Measurements from ENCODE around the gene TMEM109. TPM values are rescaled to one million over a fixed set of nuclear protein-coding genes. Genes with fewer than 3 reads are reported as not detected.
A peak's percentile ranks its signal among the peaks of the same experiment; 100 is the strongest.
"Not testable (repeated sequence)": the region's sequence is repeated elsewhere in the genome, so short reads cannot be mapped to it uniquely, and the experiment has no call there.

The TMEM109 gene
- total RNA-seq, 2 donors from 2014 or later = 35.0 to 53.4 TPM

GRCh38 chr11:60902625-60903024 lies 11.3 kb upstream of the TMEM109 start:
- no peak overlapping the region for H3K4me3 ChIP-seq
- H3K9me3 ChIP-seq = no peaks in the 10 kb centered on the region
- intact Hi-C loops (cut with DNase I) = no loop called here
- H3K9ac ChIP-seq (ENCODE audit: low read depth in 2 of 2, low read length in 2 of 2) = no peak overlapping the region
- TF ChIP-seq, protein P1, sequence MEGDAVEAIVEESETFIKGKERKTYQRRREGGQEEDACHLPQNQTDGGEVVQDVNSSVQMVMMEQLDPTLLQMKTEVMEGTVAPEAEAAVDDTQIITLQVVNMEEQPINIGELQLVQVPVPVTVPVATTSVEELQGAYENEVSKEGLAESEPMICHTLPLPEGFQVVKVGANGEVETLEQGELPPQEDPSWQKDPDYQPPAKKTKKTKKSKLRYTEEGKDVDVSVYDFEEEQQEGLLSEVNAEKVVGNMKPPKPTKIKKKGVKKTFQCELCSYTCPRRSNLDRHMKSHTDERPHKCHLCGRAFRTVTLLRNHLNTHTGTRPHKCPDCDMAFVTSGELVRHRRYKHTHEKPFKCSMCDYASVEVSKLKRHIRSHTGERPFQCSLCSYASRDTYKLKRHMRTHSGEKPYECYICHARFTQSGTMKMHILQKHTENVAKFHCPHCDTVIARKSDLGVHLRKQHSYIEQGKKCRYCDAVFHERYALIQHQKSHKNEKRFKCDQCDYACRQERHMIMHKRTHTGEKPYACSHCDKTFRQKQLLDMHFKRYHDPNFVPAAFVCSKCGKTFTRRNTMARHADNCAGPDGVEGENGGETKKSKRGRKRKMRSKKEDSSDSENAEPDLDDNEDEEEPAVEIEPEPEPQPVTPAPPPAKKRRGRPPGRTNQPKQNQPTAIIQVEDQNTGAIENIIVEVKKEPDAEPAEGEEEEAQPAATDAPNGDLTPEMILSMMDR (IDR thresholded peaks at IDR 0.05) = no peak
- no peaks in the 10 kb centered on the region for H3K27me3 ChIP-seq
- no peak for DNase-seq
- no peak overlapping the region for H3K27ac ChIP-seq
- H3K4me1 ChIP-seq = no peaks in the 10 kb centered on the region
- H3K36me3 ChIP-seq = peaks cover 13% of the 10 kb centered on the region

GRCh38 chr11:60905047-60905446 lies 8.9 kb upstream of the TMEM109 start:
- Histone ChIP-seq H3K27me3 (no peaks in the 10 kb centered on the region), H3K36me3 (peaks cover 7% of the 10 kb centered on the region), H3K9me3 (no peaks in the 10 kb centered on the region), H3K9ac (ENCODE audit: low read depth in 2 of 2, low read length in 2 of 2) (peak overlapping the region; percentile 88 to 95), H3K27ac (peak overlapping the region; percentile 85), H3K4me3 (peak overlapping the region; percentile 71), H3K4me1 (no peaks in the 10 kb centered on the region)
- DNase-seq = no peak
- TF ChIP-seq, protein P1 (IDR thresholded peaks at IDR 0.05) = no peak
- intact Hi-C loops (cut with DNase I) = no loop called here

DNA sequence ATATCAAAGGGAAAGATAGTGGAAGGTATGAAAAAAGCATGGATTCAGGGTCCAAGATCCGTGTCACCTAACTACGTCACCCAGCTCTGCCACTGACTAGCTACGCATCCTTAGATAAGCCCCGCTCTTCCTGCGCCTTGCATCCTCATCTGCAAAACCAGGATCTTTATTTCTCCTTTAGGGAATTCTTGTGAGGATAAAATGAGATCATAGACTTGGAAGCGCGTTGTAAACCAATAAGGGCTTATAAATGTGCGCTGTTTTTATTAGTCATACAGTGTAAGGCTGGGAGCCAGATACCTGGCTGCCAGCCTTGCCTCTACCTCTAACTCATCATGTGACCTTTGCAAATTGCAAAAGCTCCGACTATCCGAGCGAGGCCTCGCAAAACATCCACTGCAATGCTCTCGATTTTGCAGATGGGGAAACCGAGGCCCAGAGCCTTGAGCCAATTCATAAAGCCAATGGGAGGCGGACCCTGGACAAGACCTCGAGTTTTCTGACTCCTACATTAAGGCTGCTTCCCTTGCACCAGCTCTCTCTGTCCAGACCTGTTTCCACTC lies 8.3 kb upstream of the TMEM109 start:
- intact Hi-C loops (cut with DNase I) = no loop called here
- peak overlapping the region; percentile 88 to 95 for H3K9ac ChIP-seq (ENCODE audit: low read depth in 2 of 2, low read length in 2 of 2)
- peak overlapping the region; percentile 85 for H3K27ac ChIP-seq
- no peaks in the 10 kb centered on the region for H3K27me3 ChIP-seq
- DNase-seq = peak; percentile 44
- H3K4me1 ChIP-seq = no peaks in the 10 kb centered on the region
- TF ChIP-seq, protein P1 (IDR thresholded peaks at IDR 0.05) = no peak
- peak overlapping the region; percentile 71 for H3K4me3 ChIP-seq
- peaks cover 7% of the 10 kb centered on the region for H3K36me3 ChIP-seq
- H3K9me3 ChIP-seq = no peaks in the 10 kb centered on the region

DNA sequence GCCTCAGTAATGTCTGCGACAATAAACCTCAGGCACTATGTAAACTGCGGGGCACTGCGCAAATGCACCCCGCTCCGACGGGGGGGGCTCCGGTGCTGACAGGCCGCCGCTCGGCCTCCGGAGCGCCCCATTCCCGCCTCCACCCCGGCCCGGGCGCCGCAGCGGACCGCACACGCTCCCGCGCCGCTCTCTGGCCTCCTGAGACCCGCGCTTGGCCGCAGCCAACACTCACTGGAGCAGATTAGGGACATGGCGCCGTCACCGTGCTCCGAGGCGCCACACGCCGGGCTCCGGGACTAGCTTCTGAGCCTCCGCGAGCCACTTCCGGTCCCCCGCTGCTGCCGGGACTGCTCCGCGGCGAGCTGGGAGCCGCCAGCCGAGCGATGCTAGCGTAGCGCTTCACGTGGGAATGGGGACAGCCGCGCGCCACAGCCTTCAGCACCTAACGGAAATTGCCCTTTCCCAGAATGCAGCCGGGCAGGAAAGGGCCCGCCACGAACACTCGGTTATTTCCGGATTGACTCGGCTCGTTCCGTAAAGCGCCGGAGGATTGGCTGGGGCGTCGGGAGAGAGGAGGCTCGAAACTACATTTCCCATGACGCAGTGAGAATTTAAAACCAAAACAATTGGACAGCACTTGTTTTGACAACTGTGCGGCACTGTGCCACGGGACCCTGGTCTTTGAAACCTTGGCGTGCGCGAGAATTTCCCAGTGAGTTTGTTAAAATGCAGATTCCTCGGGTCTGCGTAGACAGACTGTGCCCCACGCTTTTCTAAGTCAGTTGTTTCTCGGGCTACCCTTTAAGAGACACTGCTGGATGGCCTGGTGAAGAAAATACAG lies 7.6 kb upstream of the TMEM109 start, which contains the start of gene PRPF19:
Gene PRPF19 (minus strand): TSS at position 454 of the 841 bp plus-strand sequence. CDS start 203 bp downstream, at position 251.
- Histone ChIP-seq H3K9me3 (no peaks in the 10 kb centered on the region), H3K27me3 (no peaks in the 10 kb centered on the region), H3K4me3 (peak within 1 kb of the TSS; percentile 71), H3K9ac (ENCODE audit: low read depth in 2 of 2, low read length in 2 of 2) (peak within 1 kb of the TSS; percentile 88 to 95), H3K36me3 (peaks cover 7% of the 10 kb centered on the region), H3K4me1 (no peaks in the 10 kb centered on the region), H3K27ac (peak within 1 kb of the TSS; percentile 85)
- peak; percentile 99 for DNase-seq
- intact Hi-C loops (cut with DNase I) = no loop called here
- TF ChIP-seq, protein P1 (IDR thresholded peaks at IDR 0.05) = no peak

DNA sequence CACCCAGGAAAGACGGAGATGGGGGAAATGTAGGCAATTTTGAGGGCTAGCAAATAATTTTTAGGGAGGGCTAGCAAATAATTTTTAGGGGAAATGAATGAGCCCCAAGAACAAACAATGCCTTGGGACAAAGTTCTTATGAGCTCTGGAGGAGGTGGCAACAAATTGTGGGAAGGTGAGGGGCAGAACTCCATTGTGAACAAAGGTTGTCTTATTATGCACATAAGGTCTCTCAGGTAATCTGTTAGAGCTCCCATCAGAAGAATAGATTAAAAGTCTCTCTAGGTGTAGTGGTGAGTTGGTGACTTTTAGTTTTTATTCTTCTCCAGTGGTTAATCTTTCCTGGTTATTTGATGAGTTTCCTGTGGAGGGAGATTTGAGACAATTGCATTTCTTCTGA lies 5.2 kb upstream of the TMEM109 start:
- intact Hi-C loops (cut with DNase I) = no loop called here

DNA sequence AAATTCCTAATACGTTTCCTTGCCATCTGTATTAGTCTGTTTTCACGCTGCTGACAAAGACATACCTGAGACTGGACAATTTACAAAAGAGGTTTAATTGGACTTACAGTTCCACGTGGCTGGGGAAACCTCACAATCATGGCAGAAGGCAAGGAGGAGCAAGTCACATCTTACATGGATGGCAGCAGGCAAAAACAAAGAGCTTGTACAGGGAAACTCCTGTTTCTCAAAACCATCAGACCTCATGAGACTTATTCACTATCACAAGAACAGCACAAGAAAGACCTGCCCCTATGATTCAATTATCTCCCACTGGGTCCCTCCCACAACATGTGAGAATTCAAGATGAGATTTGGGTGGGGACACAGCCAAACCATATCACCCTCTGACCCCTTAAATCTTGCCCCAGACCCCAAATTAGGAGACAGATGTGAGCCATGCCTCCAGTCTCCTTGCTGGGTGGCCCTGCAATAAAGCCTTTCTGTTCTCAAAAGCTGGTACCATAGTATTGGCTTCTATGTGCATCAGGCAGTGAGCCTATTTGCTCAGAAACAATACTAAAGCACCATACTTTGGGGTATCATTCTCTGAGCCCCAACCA lies 4.2 kb upstream of the TMEM109 start:
- intact Hi-C loops (cut with DNase I); H3K36me3 ChIP-seq; H3K27ac ChIP-seq: not testable (repeated sequence)

More for the DNA sequence above, 5.2 kb upstream of the TMEM109 start:
- DNase-seq = no peak
- no peak overlapping the region for H3K27ac ChIP-seq
- H3K4me3 ChIP-seq = no peak overlapping the region
- no peaks in the 10 kb centered on the region for H3K4me1 ChIP-seq
- no peaks in the 10 kb centered on the region for H3K27me3 ChIP-seq
- H3K9ac ChIP-seq (ENCODE audit: low read depth in 2 of 2, low read length in 2 of 2) = no peak overlapping the region
- TF ChIP-seq, protein P1 (IDR thresholded peaks at IDR 0.05) = no peak
- no peaks in the 10 kb centered on the region for H3K36me3 ChIP-seq
- H3K9me3 ChIP-seq = no peaks in the 10 kb centered on the region

More for the DNA sequence above, 4.2 kb upstream of the TMEM109 start:
- H3K9me3 ChIP-seq; H3K9ac ChIP-seq (ENCODE audit: low read depth in 2 of 2, low read length in 2 of 2); H3K4me3 ChIP-seq; H3K27me3 ChIP-seq; H3K4me1 ChIP-seq; DNase-seq: not testable (repeated sequence)
